Transverse colon (tissue), 4 donors: Measurements from ENCODE around the gene SPTB. TPM values are rescaled to one million over a fixed set of nuclear protein-coding genes. Genes with fewer than 3 reads are reported as not detected.

ENCODE experiments used
- DNase-seq: peaks from one replicate; pipeline ENCODE4 v3.0.0-alpha.2; 2019
- H3K27ac ChIP-seq, 4 donors: fragments of 200-600 bp; sonication (generic); 2 replicates each; pipeline ENCODE4 v1.5.1; 2016 to 2018; ENCODE audit warnings: inconsistent platforms in 4 of 4
- H3K27me3 ChIP-seq: fragments of 200-600 bp; sonication (generic); 2 replicates; pipeline ENCODE4 v1.5.1; 2017; ENCODE audit warnings: inconsistent platforms
- H3K36me3 ChIP-seq, 4 donors: fragments of 200-600 bp; sonication (generic); 2 replicates each; pipeline ENCODE4 v1.5.1; 2017 to 2019; ENCODE audit warnings: inconsistent platforms in 4 of 4
- H3K4me1 ChIP-seq, 4 donors: fragments of 200-600 bp; sonication (generic); 2 replicates each; pipeline ENCODE4 v1.5.1; 2017 to 2020; ENCODE audit warnings: inconsistent platforms in 4 of 4
- H3K4me3 ChIP-seq, 4 donors: fragments of 200-600 bp; sonication (generic); 1 replicate in 1 of 4; 2 replicates in 3 of 4; pipeline versions ENCODE4 v1.5.1 to v1.6.1; 2017 to 2019; ENCODE audit warnings: inconsistent platforms in 4 of 4
- H3K9me3 ChIP-seq, 2 donors: fragments of 200-600 bp; sonication (generic); 2 replicates each; pipeline ENCODE4 v1.5.1; 2017 to 2019; ENCODE audit warnings: inconsistent platforms in 2 of 2
- CTCF ChIP-seq, 5 experiments: fragments of 200-600 bp in 3 of 5; fragments of 450-650 bp in 2 of 5; sonication (generic) in 3 of 5; IDR thresholded peaks; 1 replicate in 2 of 5; 2 replicates in 3 of 5; pipeline ENCODE4 v1.5.1; 2016 to 2017; ENCODE audit warnings: antibody characterized with exemption in 5 of 5, inconsistent platforms in 3 of 5, mild to moderate bottlenecking in 2 of 5, moderate library complexity in 1 of 5
- EP300 ChIP-seq: sonication (generic); formaldehyde crosslinking; IDR thresholded peaks from one replicate; pipeline ENCODE4 v1.6.1; 2017; ENCODE audit warnings: antibody characterized with exemption, low read depth
- POLR2A ChIP-seq: fragments of 450-650 bp; IDR thresholded peaks from one replicate; pipeline ENCODE4 v1.6.1; 2016; ENCODE audit warnings: antibody characterized with exemption, mild to moderate bottlenecking, moderate library complexity
- POLR2AphosphoS5 ChIP-seq, 3 donors: sonication (generic); formaldehyde crosslinking; IDR thresholded peaks; one replicate each; pipeline ENCODE4 v1.6.1; 2016; ENCODE audit warnings: antibody characterized with exemption in 3 of 3
- WGBS, 2 donors: methylation state at CpG; one replicate each; pipeline ENCODE4 v1.1.5; 2018; ENCODE audit warnings: low coverage in 1 of 2; 5-methylcytosine and 5-hydroxymethylcytosine counted together
- in situ Hi-C, 4 donors: fragments of 200-750 bp; cut with MboI; loops; one replicate each; pipeline versions ENCODE4 v1.15.0 to v1.15.1; 2017; ENCODE audit warnings: low sequenced_read_pairs in 3 of 4, low pct_ligation_motif_present in 1 of 4, low pct_unique_long_range_greater_than_20kb in 1 of 4
- intact Hi-C: fragments of 100-400 bp; cut with DNase I; formaldehyde crosslinking; loops from one replicate; pipeline ENCODE4 v1.15.1; 2023; ENCODE audit warnings: low total_unique reads
- total RNA-seq, 4 donors: library from RNA; depleted of rRNA; stranded (reverse); fragments of >200 nt; gene quantifications; one replicate each; pipeline ENCODE4 v1.1.0, GENCODE V29; 2016

Gene SPTB
- total RNA-seq, 4 donors from 2014 or later: 0.20 to 0.96 (median 0.58) TPM

- intact Hi-C loops (no loop called here), in situ Hi-C loops (loop anchor here in 2 of 4 donors (10.0 kb wide), 2 partner anchors 70 to 160 kb away; partner anchors contain the start of gene FNTB (in 2 of the 2))
- TF ChIP-seq CTCF (IDR thresholded peaks at IDR 0.05) (no peak), POLR2A (no peak), POLR2AphosphoS5 (IDR thresholded peaks at IDR 0.05) (no peak), EP300 (no peak)
- Histone ChIP-seq H3K27ac (no peak overlapping the region), H3K27me3 (no peaks in the 10 kb centered on the region), H3K4me3 (no peak overlapping the region), H3K9me3 (no peaks in the 10 kb centered on the region), H3K36me3 (no peaks in the 10 kb centered on the region), H3K4me1 (peaks cover 3 to 4% (median 4%) of the 10 kb centered on the region in 4 donors)
- 76% methylated on average over 3 of the region's 3 CpGs; no CpG with 5 or more reads in 1 of the 2 donors for WGBS, 2 donors
- no peak for DNase-seq
Observed at GRCh38 chr14:64824471-64824870, 55.2 kb downstream of the SPTB start.

GRCh38 chr14:64823305-64823861, 56.3 kb downstream of the SPTB start:
- in situ Hi-C loops: loop anchor here in 2 of 4 donors (10.0 kb wide), 2 partner anchors 71 to 161 kb away; partner anchors contain the start of gene FNTB (in 2 of the 2)
- H3K27ac ChIP-seq: no peak overlapping the region
- peak; percentile 78 for DNase-seq
- TF ChIP-seq CTCF (IDR thresholded peaks at IDR 0.05) (peak; percentile 75 to 85 (median 83)), POLR2AphosphoS5 (IDR thresholded peaks at IDR 0.05) (no peak)
- no peak overlapping the region for H3K4me3 ChIP-seq
- intact Hi-C loops: loop anchor here (2.0 kb wide), 1 partner anchor 283 kb away; the partner anchor contains the start of gene HSPA2
- WGBS, 2 donors: 14% methylated on average over 15 of the region's 15 CpGs; no CpG with 5 or more reads in 1 of the 2 donors
- no peaks in the 10 kb centered on the region for H3K36me3 ChIP-seq
- H3K9me3 ChIP-seq: no peaks in the 10 kb centered on the region
- peaks cover 3 to 4% (median 4%) of the 10 kb centered on the region in 4 donors for H3K4me1 ChIP-seq
- no peaks in the 10 kb centered on the region for H3K27me3 ChIP-seq

GRCh38 chr14:64821651-64822050, 58.1 kb downstream of the SPTB start:
- DNase-seq: no peak

GRCh38 chr14:64818151-64818550, 61.6 kb downstream of the SPTB start:
- 90% methylated on average over 9 of the region's 9 CpGs; no CpG with 5 or more reads in 1 of the 2 donors for WGBS, 2 donors
- TF ChIP-seq POLR2AphosphoS5 (IDR thresholded peaks at IDR 0.05): no peak
- no peak for TF ChIP-seq CTCF (IDR thresholded peaks at IDR 0.05)
- in situ Hi-C loops (no loop called here), intact Hi-C loops (no loop called here)
- Histone ChIP-seq H3K27me3 (no peaks in the 10 kb centered on the region), H3K4me3 (no peak overlapping the region), H3K4me1 (no peaks in the 10 kb centered on the region), H3K9me3 (no peaks in the 10 kb centered on the region), H3K36me3 (no peaks in the 10 kb centered on the region), H3K27ac (no peak overlapping the region)
- DNase-seq: no peak

More at GRCh38 chr14:64821651-64822050, 58.1 kb downstream of the SPTB start:
- no peak for TF ChIP-seq EP300
- TF ChIP-seq CTCF (IDR thresholded peaks at IDR 0.05): no peak
- TF ChIP-seq POLR2AphosphoS5 (IDR thresholded peaks at IDR 0.05): no peak
- no peak for TF ChIP-seq POLR2A
- intact Hi-C loops: loop anchor here (2.0 kb wide), 2 partner anchors 161 to 281 kb away; partner anchors contain the start of gene HSPA2
- in situ Hi-C loops: loop anchor here in 2 of 4 donors (10.0 kb wide), 2 partner anchors 73 to 163 kb away; partner anchors contain the start of gene FNTB (in 2 of the 2)
- peaks cover 3 to 4% (median 4%) of the 10 kb centered on the region in 4 donors for H3K4me1 ChIP-seq
- H3K4me3 ChIP-seq: no peak overlapping the region
- WGBS, 2 donors: 88 to 90% methylated on average over 2 to 4 of the region's 4 CpGs
- no peak overlapping the region for H3K27ac ChIP-seq
- H3K9me3 ChIP-seq: no peaks in the 10 kb centered on the region
- H3K27me3 ChIP-seq: no peaks in the 10 kb centered on the region
- H3K36me3 ChIP-seq: no peaks in the 10 kb centered on the region
